ENCODE data around the gene PCMT1. TPM values are rescaled to one million over a fixed set of nuclear protein-coding genes. Genes with fewer than 3 reads are reported as not detected.

The PCMT1 gene
- total and polyA plus RNA-seq, 10 of the 15 experiments (the other 5 are each of a cell fraction or from before 2014, with no cell fraction given) = 48.5 to 126 (median 81.2) TPM

DNA sequence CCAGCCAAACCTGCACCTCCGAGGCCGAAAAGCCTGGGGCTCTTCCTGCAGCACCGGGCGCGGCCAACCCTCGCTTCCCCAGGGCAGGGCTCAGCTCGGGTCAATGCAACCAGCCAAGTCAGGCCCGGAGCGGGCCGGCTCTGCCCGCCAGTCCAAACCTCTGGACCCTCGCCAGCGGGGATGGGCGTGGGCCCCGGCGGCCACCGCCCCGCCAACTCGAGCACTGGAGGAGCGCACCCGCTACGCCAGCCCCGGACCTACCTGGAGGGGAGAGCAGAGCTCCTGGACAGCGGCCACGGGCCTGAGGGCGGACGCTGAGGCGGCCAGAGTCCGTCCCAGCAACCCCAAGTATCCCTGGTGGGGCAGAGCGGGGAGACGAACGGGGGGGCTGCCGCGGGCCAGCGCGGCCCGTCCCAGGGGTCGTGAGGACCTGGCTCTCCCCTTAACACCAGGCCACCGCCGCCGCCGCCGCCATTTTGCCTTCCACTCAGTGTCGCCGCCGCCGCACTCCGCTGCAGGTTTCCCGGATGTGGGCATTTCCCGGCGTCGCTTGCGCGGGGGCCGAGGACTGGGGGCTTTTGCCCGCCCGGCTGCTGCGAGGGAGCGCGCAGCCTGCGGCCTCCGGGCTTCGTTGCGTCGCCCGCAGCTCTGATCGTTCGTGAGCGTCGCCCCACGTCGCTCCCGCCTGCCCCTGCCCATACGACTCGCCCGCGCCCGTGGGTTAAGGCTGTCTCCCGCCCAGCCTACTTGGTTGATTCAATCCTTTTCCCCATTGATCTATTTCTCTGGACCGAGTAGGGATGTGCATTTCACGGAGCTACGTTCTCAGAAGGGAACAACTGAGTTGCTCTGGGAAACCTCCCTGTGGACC is 31.7 kb upstream of the PCMT1 start, which contains the start of gene LATS1 (continued):
- TF ChIP-seq EP300 (IDR thresholded peaks at IDR 0.05; ENCODE audit: borderline replicate concordance in 1 of 2, control insufficient read depth in 1 of 2, low read depth in 2 of 2, low read length in 2 of 2) (no peak), ATF2 (IDR thresholded peaks at IDR 0.05; ENCODE audit: low read length) (no peak), ZBTB11 (CRISPR knock-in tag; IDR thresholded peaks at IDR 0.05) (peak; percentile 80), SREBF2 (IDR thresholded peaks at IDR 0.05; ENCODE audit: low read length) (no peak), BHLHE40 (IDR thresholded peaks at IDR 0.05; ENCODE audit: borderline replicate concordance in 1 of 2, low read depth in 2 of 2, low read length in 1 of 2) (peak; percentile 8 to 58; a peak in 1 of 4 replicates), IRF3 (IDR thresholded peaks at IDR 0.05) (no peak; the same call in 1 of the 2 replicates), ZNF592 (IDR thresholded peaks at IDR 0.05) (no peak), NFYB (IDR thresholded peaks at IDR 0.05; ENCODE audit: insufficient read depth, low read depth, low read length) (no peak), EGR1 (IDR thresholded peaks at IDR 0.05; ENCODE audit: borderline replicate concordance in 1 of 2, low read depth in 2 of 2, low read length in 2 of 2) (peak in 1 of 2 experiments; percentile 67; a peak in 1 of 3 replicates), NR2F1 (conservative IDR thresholded peaks at IDR 0.05) (peak; percentile 68), SPI1 (IDR thresholded peaks at IDR 0.05; ENCODE audit: borderline replicate concordance, insufficient read depth, low read depth, low read length) (no peak), NFYA (IDR thresholded peaks at IDR 0.05; ENCODE audit: borderline replicate concordance, low read depth, low read length) (no peak)
